H9 (cell line): Measurements from ENCODE around the gene TMA7. TPM values are rescaled to one million over a fixed set of nuclear protein-coding genes. Genes with fewer than 3 reads are reported as not detected.
A peak's percentile ranks its signal among the peaks of the same experiment; 100 is the strongest.

Experiments
- DNase-seq: peaks from one replicate; pipeline ENCODE4 v3.0.0-alpha.2; 2017
- H2AFZ ChIP-seq: one replicate; pipeline ENCODE4 v1.6.1; 2013; ENCODE audit warnings: mild to moderate bottlenecking, low read length, control low read depth, moderate library complexity
- H2AK5ac ChIP-seq: 2 replicates; pipeline ENCODE4 v1.6.1; 2013; ENCODE audit warnings: low read length, control low read depth, mixed read lengths; ENCODE audit not compliant: insufficient read length
- H2BK120ac ChIP-seq: one replicate; pipeline ENCODE4 v1.6.1; 2013; ENCODE audit warnings: low read depth, mild to moderate bottlenecking, low read length, control low read depth, inconsistent platforms; ENCODE audit not compliant: poor library complexity, severe bottlenecking
- H2BK12ac ChIP-seq: 2 replicates; pipeline ENCODE4 v1.6.1; 2013; ENCODE audit warnings: low read length, control low read depth, mixed read lengths, low read depth; ENCODE audit not compliant: insufficient read length
- H2BK15ac ChIP-seq: 2 replicates; pipeline ENCODE4 v1.6.1; 2013; ENCODE audit warnings: low read depth, low read length, control low read depth
- H2BK20ac ChIP-seq: one replicate; pipeline ENCODE4 v1.6.1; 2013; ENCODE audit warnings: low read depth, mild to moderate bottlenecking, low read length, control low read depth, inconsistent platforms; ENCODE audit not compliant: poor library complexity, severe bottlenecking
- H2BK5ac ChIP-seq: 2 replicates; pipeline ENCODE4 v1.6.1; 2013; ENCODE audit warnings: low read length, control low read depth, mixed read lengths; ENCODE audit not compliant: insufficient read length
- H3K14ac ChIP-seq: 2 replicates; pipeline ENCODE4 v1.6.1; 2013; ENCODE audit warnings: low read length, control low read depth; ENCODE audit not compliant: insufficient read depth
- H3K18ac ChIP-seq: 2 replicates; pipeline ENCODE4 v1.6.1; 2013; ENCODE audit warnings: low read depth, mild to moderate bottlenecking, mixed read lengths, low read length, control low read depth; ENCODE audit not compliant: insufficient read length
- H3K23ac ChIP-seq: 2 replicates; pipeline ENCODE4 v1.6.1; 2013; ENCODE audit warnings: low read length, control low read depth, mixed read lengths, low read depth; ENCODE audit not compliant: insufficient read length
- H3K23me2 ChIP-seq: 2 replicates; pipeline ENCODE4 v1.6.1; 2013; ENCODE audit warnings: low read depth, mild to moderate bottlenecking, mixed read lengths, low read length, control low read depth; ENCODE audit not compliant: insufficient read length, poor library complexity, severe bottlenecking
- H3K27ac ChIP-seq: 2 replicates; pipeline ENCODE4 v1.5.1; 2013; ENCODE audit warnings: low read length, control low read depth, mixed read lengths, low read depth; ENCODE audit not compliant: insufficient read length
- H3K27me3 ChIP-seq: 2 replicates; pipeline ENCODE4 v1.6.1; 2013; ENCODE audit warnings: low read length, control low read depth, inconsistent platforms; ENCODE audit not compliant: insufficient read depth
- H3K4ac ChIP-seq: 2 replicates; pipeline ENCODE4 v1.6.1; 2013; ENCODE audit warnings: low read depth, mild to moderate bottlenecking, control low read depth, inconsistent platforms, low read length, moderate library complexity
- H3K4me1 ChIP-seq: 2 replicates; pipeline ENCODE4 v1.6.1; 2013; ENCODE audit warnings: low read length, control low read depth, inconsistent platforms; ENCODE audit not compliant: insufficient read depth
- H3K4me2 ChIP-seq: 2 replicates; pipeline ENCODE4 v1.6.1; 2013; ENCODE audit warnings: low read length, control low read depth, mixed read lengths; ENCODE audit not compliant: insufficient read length, insufficient read depth
- H3K56ac ChIP-seq: 2 replicates; pipeline ENCODE4 v1.6.1; 2013; ENCODE audit warnings: low read depth, mild to moderate bottlenecking, mixed read lengths, low read length, control low read depth; ENCODE audit not compliant: insufficient read length
- H3K79me1 ChIP-seq: 2 replicates; pipeline ENCODE4 v1.6.1; 2013; ENCODE audit warnings: low read depth, mild to moderate bottlenecking, moderate library complexity, low read length, control low read depth, inconsistent platforms; ENCODE audit not compliant: insufficient read depth, poor library complexity, severe bottlenecking
- H3K79me2 ChIP-seq: 2 replicates; pipeline ENCODE4 v1.6.1; 2013; ENCODE audit warnings: low read length, control low read depth, inconsistent platforms; ENCODE audit not compliant: insufficient read depth
- H3K9ac ChIP-seq: 2 replicates; pipeline ENCODE4 v1.6.1; 2013; ENCODE audit warnings: low read length, control low read depth, mixed read lengths; ENCODE audit not compliant: insufficient read length; ENCODE audit errors: extremely low read depth
- H3K9me3 ChIP-seq: one replicate; pipeline ENCODE4 v1.6.1; 2013; ENCODE audit warnings: low read depth, low read length, inconsistent platforms; ENCODE audit not compliant: control insufficient read depth
- H3T11ph ChIP-seq: one replicate; pipeline ENCODE4 v1.6.1; 2013; ENCODE audit warnings: mild to moderate bottlenecking, low read length, control low read depth, inconsistent platforms
- H4K20me1 ChIP-seq: one replicate; pipeline ENCODE4 v1.6.1; 2013; ENCODE audit not compliant: control insufficient read depth, insufficient read length, insufficient read depth
- H4K5ac ChIP-seq: 2 replicates; pipeline ENCODE4 v1.6.1; 2013; ENCODE audit warnings: low read depth, mild to moderate bottlenecking, mixed read lengths, low read length, control low read depth; ENCODE audit not compliant: insufficient read length
- H4K8ac ChIP-seq: replicated peaks from 2 replicates; pipeline ENCODE4 v1.6.1; 2013; ENCODE audit warnings: low read length, control low read depth, mixed read lengths, low read depth; ENCODE audit not compliant: insufficient read length
- H4K91ac ChIP-seq: 2 replicates; pipeline ENCODE4 v1.6.1; 2013; ENCODE audit warnings: low read depth, mild to moderate bottlenecking, moderate library complexity, mixed read lengths, low read length, control low read depth; ENCODE audit not compliant: insufficient read length
- H3K27ac Mint-ChIP-seq, 3 experiments: 2 replicates in 2 of 3; 3 replicates in 1 of 3; pipeline ENCODE4 v1.8.0; 2020 to 2021; ENCODE audit warnings: mixed read lengths in 3 of 3, mild to moderate bottlenecking in 1 of 3, moderate library complexity in 1 of 3
- H3K27me3 Mint-ChIP-seq: 2 replicates; pipeline ENCODE4 v1.8.0; 2021; ENCODE audit warnings: low read depth, mild to moderate bottlenecking, moderate library complexity, mixed read lengths
- H3K36me3 Mint-ChIP-seq, 3 experiments: 2 replicates in 2 of 3; 3 replicates in 1 of 3; pipeline ENCODE4 v1.8.0; 2020 to 2021; ENCODE audit warnings: low read depth in 3 of 3, mixed read lengths in 3 of 3; ENCODE audit not compliant: insufficient read depth in 1 of 3
- H3K4me1 Mint-ChIP-seq, 2 experiments: 2 replicates each; pipeline ENCODE4 v1.8.0; 2020; ENCODE audit warnings: mixed read lengths in 2 of 2
- H3K4me3 Mint-ChIP-seq, 2 experiments: 2 replicates in 1 of 2; 3 replicates in 1 of 2; pipeline ENCODE4 v1.8.0; 2020 to 2021; ENCODE audit warnings: mild to moderate bottlenecking in 2 of 2, mixed read lengths in 2 of 2, moderate library complexity in 1 of 2
- H3K9me3 Mint-ChIP-seq, 2 experiments: 2 replicates in 1 of 2; 3 replicates in 1 of 2; pipeline ENCODE4 v1.8.0; 2020; ENCODE audit warnings: mild to moderate bottlenecking in 2 of 2, mixed read lengths in 2 of 2, moderate library complexity in 1 of 2
- WGBS: extraction: QIAGEN DNeasy Blood & Tissue Kit; methylation state at CpG from one replicate; pipeline ENCODE4 v1.1.7; 2013; ENCODE audit warnings: missing lambda C conversion rate, low lambda C conversion rate, mixed read lengths; ENCODE audit not compliant: insufficient read length; ENCODE audit errors: extremely low coverage; 5-methylcytosine and 5-hydroxymethylcytosine counted together
- total RNA-seq: library from RNA; stranded (reverse); gene quantifications from 2 replicates; pipeline ENCODE4 v1.2.1, GENCODE V29; 2021
- TF ChIP-seq, protein P1 (sequence below): fragments of 200-600 bp; sonication (generic); conservative IDR thresholded peaks from 3 replicates; pipeline ENCODE4 v1.8.0; 2021; ENCODE audit warnings: antibody characterized with exemption, mild to moderate bottlenecking

Gene TMA7
- total RNA-seq, 1 experiment from 2014 or later = 305 TPM

DNA sequence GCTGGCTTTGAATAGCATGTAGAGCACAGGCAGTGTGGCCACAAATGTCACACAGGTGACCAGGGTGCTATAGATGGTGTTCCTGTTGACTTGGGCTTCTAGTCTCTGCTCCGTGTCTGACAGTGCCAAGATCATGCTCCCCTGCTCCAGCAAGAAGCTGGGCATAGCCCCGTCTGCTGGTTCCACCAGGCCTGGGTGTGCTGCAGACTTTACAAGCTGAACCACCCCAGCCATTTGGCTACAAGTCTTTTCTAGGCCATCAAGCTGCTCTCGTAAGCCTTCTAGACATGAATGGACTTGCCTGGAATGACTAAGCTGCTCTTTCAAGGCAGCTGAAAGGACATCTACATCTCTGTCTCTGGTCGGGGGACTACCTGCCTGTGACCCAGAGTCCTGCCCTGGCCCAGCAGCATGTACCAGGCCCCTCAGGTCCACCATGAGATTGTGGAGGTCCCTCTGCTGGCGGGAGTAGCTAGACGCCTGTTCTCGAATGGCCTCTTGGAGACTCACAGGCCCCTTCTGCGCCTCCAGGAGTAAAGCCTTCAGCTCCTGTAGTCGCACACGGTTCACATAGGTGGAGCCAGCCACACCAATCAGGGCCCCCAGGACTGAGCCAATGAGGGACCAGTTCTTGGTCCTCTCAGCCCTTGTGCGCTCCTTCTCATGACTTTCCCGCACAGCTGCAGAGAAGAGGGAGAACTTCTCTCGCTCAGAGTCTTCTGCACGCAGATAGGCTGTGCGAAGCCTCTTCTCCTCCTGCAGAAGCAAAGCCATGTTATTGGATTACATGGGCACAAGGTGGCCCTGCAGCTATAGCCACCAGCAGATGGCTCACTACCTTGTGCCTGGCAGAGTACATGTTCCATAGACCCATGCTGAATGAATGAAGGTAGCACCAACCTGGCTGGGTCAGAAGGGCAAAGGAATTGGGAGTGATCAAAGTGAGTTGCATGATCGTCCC lies 7.4 kb upstream of the TMA7 start:
- Histone ChIP-seq H3K56ac (no peak overlapping the region), H3K4me2 (no peak overlapping the region), H3K4ac (no peak overlapping the region), H4K5ac (no peak overlapping the region), H2AK5ac (no peak overlapping the region), H3K9ac (no peak overlapping the region), H4K91ac (no peak overlapping the region), H2BK15ac (no peak overlapping the region), H3K23ac (no peak overlapping the region), H2BK120ac (no peak overlapping the region), H2BK20ac (no peak overlapping the region), H3K79me2 (peaks cover 9% of the 10 kb centered on the region; the same call in 1 of the 2 replicates), H2BK12ac (no peak overlapping the region), H2BK5ac (no peak overlapping the region), H3K27ac (no peak overlapping the region), H4K20me1 (no peaks in the 10 kb centered on the region), H3K23me2 (peaks cover 13% of the 10 kb centered on the region), H4K8ac (no peak overlapping the region), H3K9me3 (no peaks in the 10 kb centered on the region), H2AFZ (no peak overlapping the region), H3K4me1 (peaks cover 12% of the 10 kb centered on the region; the same call in 1 of the 2 replicates), H3K79me1 (no peaks in the 10 kb centered on the region), H3K18ac (no peak overlapping the region), H3K14ac (no peak overlapping the region), H3T11ph (no peak overlapping the region), H3K27me3 (no peaks in the 10 kb centered on the region)
- no peaks in the 10 kb centered on the region for H3K9me3 Mint-ChIP-seq
- DNase-seq = peak; percentile 94
- 0 out of 5 replicates have a peak overlapping the region, but pooled peaks of 1 of the 2 experiments have one; percentile 8 for H3K4me3 Mint-ChIP-seq
- TF ChIP-seq, protein P1, sequence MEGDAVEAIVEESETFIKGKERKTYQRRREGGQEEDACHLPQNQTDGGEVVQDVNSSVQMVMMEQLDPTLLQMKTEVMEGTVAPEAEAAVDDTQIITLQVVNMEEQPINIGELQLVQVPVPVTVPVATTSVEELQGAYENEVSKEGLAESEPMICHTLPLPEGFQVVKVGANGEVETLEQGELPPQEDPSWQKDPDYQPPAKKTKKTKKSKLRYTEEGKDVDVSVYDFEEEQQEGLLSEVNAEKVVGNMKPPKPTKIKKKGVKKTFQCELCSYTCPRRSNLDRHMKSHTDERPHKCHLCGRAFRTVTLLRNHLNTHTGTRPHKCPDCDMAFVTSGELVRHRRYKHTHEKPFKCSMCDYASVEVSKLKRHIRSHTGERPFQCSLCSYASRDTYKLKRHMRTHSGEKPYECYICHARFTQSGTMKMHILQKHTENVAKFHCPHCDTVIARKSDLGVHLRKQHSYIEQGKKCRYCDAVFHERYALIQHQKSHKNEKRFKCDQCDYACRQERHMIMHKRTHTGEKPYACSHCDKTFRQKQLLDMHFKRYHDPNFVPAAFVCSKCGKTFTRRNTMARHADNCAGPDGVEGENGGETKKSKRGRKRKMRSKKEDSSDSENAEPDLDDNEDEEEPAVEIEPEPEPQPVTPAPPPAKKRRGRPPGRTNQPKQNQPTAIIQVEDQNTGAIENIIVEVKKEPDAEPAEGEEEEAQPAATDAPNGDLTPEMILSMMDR = peak; percentile 55
- no peaks in the 10 kb centered on the region for H3K27me3 Mint-ChIP-seq
- peak overlapping the region in 2 of 3 experiments; percentile 81 to 82; a peak in 4 of 7 replicates for H3K27ac Mint-ChIP-seq
- peaks cover 33 to 34% of the 10 kb centered on the region in 2 experiments for H3K4me1 Mint-ChIP-seq
- no CpG with 5 or more reads among the region's 16 CpGs for WGBS
- H3K36me3 Mint-ChIP-seq = peaks cover 21 to 40% (median 38%) of the 10 kb centered on the region in 3 experiments; a peak in 6 of 7 replicates
